HepG2 (cell line): ENCODE data around the gene NOTCH3. TPM values are rescaled to one million over a fixed set of nuclear protein-coding genes. Genes with fewer than 3 reads are reported as not detected.

Experiments used
- BRF2 ChIP-seq: sonication (generic); formaldehyde crosslinking; IDR thresholded peaks from 2 replicates; pipeline ENCODE4 v1.8.1; 2022; ENCODE audit warnings: mild to moderate bottlenecking, missing genetic modification reagents
- CEBPZ ChIP-seq: IDR thresholded peaks from 2 replicates; pipeline ENCODE4 v1.6.1; 2012; ENCODE audit warnings: low read length, improper control_type of control experiment
- ELK4 ChIP-seq: sonication (generic); formaldehyde crosslinking; IDR thresholded peaks from 2 replicates; pipeline ENCODE4 v1.9.0; 2021; ENCODE audit warnings: missing genetic modification reagents, borderline replicate concordance
- MAZ ChIP-seq, 2 experiments: sonication (generic) in 1 of 2; formaldehyde crosslinking in 1 of 2; IDR thresholded peaks; 2 replicates each; pipeline versions ENCODE4 v1.5.0 to v1.6.1; 2012 to 2020; ENCODE audit warnings: low read depth in 2 of 2, mild to moderate bottlenecking in 2 of 2, borderline replicate concordance in 1 of 2, improper control_type of control experiment in 1 of 2, low read length in 1 of 2, missing genetic modification reagents in 1 of 2, moderate library complexity in 1 of 2
- NAIF1 ChIP-seq: sonication (generic); formaldehyde crosslinking; IDR thresholded peaks from 2 replicates; pipeline ENCODE4 v1.5.0; 2020; ENCODE audit warnings: mild to moderate bottlenecking, missing genetic modification reagents, borderline replicate concordance
- NFE2L2 ChIP-seq: fragments of 150-350 bp; IDR thresholded peaks from 2 replicates; pipeline ENCODE4 v1.6.1; 2014; ENCODE audit warnings: low read length
- NFYB ChIP-seq: sonication (generic); formaldehyde crosslinking; IDR thresholded peaks from 2 replicates; pipeline ENCODE4 v1.4.0; 2020; ENCODE audit warnings: missing genetic modification reagents
- NR2F1 ChIP-seq, 2 experiments: fragments of 450-650 bp in 1 of 2; formaldehyde crosslinking in 1 of 2; IDR thresholded peaks; 2 replicates each; pipeline versions ENCODE4 v1.5.0 to v1.6.1; 2016 to 2020; ENCODE audit warnings: mild to moderate bottlenecking in 1 of 2, missing compliant biosample characterization in 1 of 2, missing genetic modification reagents in 1 of 2, moderate library complexity in 1 of 2
- ZBTB40 ChIP-seq, 2 experiments: fragments of 450-650 bp in 1 of 2; sonication (generic) in 1 of 2; formaldehyde crosslinking in 1 of 2; IDR thresholded peaks; 2 replicates each; pipeline versions ENCODE4 v1.6.1 to v1.8.0; 2016 to 2022; ENCODE audit warnings: antibody characterized with exemption in 1 of 2, mild to moderate bottlenecking in 1 of 2, missing genetic modification reagents in 1 of 2
- ZNF383 ChIP-seq: sonication (generic); formaldehyde crosslinking; IDR thresholded peaks from 2 replicates; pipeline ENCODE4 v1.4.0; 2020; ENCODE audit warnings: missing genetic modification reagents, mild to moderate bottlenecking, borderline replicate concordance
- ZNF816 ChIP-seq: sonication (generic); formaldehyde crosslinking; IDR thresholded peaks from 2 replicates; pipeline ENCODE4 v1.8.0; 2022; ENCODE audit warnings: missing genetic modification reagents, mild to moderate bottlenecking, borderline replicate concordance
- polyA plus RNA-seq, 8 experiments: library from polyadenylated mRNA; depleted of rRNA in 3 of 8; stranded (reverse) in 7 of 8; unstranded in 1 of 8; fragments of >200 nt; fragmentation: Illumina TruSeq in 4 of 8; extraction: Trizol in 4 of 8; gene quantifications; 2 replicates each; pipeline versions ENCODE4 v1.2.1 to v1.2.3, GENCODE V29; 2011 to 2016; ENCODE audit warnings: low read depth in 4 of 8, missing spikeins in 1 of 8, mixed read lengths in 1 of 8; ENCODE audit not compliant: insufficient read depth in 1 of 8
- total RNA-seq, 5 experiments: library from RNA; depleted of rRNA; stranded (reverse); fragments of >200 nt; fragmentation: Illumina TruSeq; extraction: Trizol; gene quantifications; 2 replicates each; pipeline ENCODE4 v1.2.3, GENCODE V29; 2016; ENCODE audit warnings: low read depth in 1 of 5

Gene NOTCH3
- total and polyA plus RNA-seq, 2 of the 13 experiments (the other 11 are each of a cell fraction or from before 2014, with no cell fraction given), result 0.09 to 0.28 TPM

- TF ChIP-seq ELK4 (CRISPR knock-in tag), result no peak
- no peak for TF ChIP-seq CEBPZ
- TF ChIP-seq ZNF383 (CRISPR knock-in tag), result no peak
- no peak for TF ChIP-seq NFE2L2
- peak; percentile 95 for TF ChIP-seq NFYB (CRISPR knock-in tag)
- no peak for TF ChIP-seq NAIF1
- TF ChIP-seq NR2F1 (CRISPR knock-in tag; IDR thresholded peaks at IDR 0.05), result peak; percentile 47 to 92
- no peak for TF ChIP-seq ZNF816 (CRISPR knock-in tag)
- no peak for TF ChIP-seq ZBTB40 (IDR thresholded peaks at IDR 0.05)
- TF ChIP-seq ZBTB40 (CRISPR knock-in tag; IDR thresholded peaks at IDR 0.05), result no peak; the same call in 1 of the 2 replicates
- peak; percentile 69 for TF ChIP-seq MAZ (IDR thresholded peaks at IDR 0.05; ENCODE audit: borderline replicate concordance, low read depth, low read length)
- TF ChIP-seq MAZ (CRISPR knock-in tag; IDR thresholded peaks at IDR 0.05; ENCODE audit: low read depth), result peak; percentile 67
- no peak for TF ChIP-seq BRF2 (CRISPR knock-in tag)
Observed at GRCh38 chr19:15125232-15126067, 75.3 kb downstream of the NOTCH3 start (continued).
